Cerebellar nuclear complex (tissue), 1 donor: ENCODE data around the gene ANP32B.

ENCODE experiments used
- DNase-seq, 2 experiments: peaks; one replicate each; lab custom pipeline; 2025; lab: John Stamatoyannopoulos, UW

ANP32B gene

DNA sequence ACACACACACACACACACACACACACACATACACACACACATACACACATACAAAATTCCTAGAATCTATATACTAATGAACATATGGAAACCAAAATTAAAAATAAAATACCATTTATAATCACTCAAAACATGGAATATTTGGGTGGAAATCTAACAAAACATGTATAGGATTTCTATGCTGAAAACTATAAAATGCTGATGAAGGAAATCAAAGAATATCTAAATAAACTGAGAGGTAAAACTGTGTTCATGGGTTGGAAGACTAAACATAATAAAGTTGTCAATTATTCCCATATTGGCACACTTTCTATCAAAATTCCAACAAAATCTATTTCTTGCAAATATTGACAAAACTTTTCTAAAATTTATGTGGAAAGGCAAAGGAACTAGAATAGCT, 48.0 kb downstream of the ANP32B start:
- DNase-seq: no peak

DNA sequence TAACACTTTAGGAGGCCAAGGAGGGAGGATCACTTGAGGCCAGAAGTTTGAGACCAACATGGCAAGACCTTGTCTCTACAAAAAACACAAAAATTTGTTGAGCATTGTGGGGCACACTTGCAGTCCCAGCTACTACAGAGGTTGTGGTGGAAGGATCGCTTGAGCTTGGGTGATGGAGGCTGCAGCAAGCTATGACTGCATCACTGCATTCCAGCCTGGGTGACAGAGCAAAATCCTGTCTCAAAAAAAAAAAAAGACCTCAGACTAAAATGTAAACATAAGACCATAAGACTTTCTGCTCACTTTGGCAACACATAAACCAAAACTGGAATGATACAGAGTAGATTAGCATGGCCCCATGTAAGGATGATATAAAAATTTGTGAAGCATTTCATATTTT, 48.8 kb downstream of the ANP32B start:
- no peak for DNase-seq

DNA sequence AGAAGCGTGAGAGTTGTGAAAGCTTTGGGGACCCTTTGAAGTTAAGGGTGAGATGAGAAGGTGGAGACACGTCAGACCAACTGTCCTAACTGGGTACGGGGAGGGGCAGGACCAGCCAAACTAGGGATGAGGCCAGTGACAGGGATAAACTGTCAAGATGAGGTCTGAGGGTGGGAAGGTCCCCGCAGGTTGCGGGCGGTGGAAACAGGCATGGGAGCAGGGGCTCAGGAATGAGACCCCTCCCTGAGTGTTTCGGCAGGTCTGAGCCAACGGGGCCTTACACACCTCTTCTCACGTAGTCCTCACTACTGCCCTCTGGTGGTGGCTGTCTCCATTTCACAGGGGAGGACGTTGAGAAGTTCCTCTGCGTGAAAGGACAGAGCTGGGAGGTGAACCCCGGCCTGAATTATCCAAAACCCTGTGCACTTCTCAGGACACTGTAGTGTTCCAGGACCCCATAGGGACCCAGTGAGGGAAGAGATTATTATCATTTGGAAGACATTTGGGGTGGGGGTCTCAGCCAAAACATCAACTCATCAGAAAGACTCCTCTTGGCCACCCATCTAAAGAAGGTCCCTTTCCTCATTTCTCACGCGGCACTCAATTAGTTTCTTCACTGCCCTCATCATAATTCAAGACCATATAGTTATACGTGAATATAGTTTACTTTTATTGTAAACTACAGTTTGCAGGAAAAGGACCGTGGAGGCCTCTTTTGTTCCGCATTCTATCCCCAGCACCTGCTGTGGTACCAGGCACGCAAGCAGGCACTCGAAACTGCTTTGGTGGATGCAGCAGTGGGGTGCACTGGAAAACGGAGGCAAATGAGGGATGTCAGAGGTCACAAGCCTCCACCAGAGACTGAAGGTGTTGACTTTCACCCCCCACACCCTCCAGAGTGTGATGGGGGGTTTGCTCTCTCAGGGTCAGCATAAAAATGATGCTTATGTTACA, 51.7 kb downstream of the ANP32B start:
- peak in 1 of 2 experiments; percentile 38 for DNase-seq

DNA sequence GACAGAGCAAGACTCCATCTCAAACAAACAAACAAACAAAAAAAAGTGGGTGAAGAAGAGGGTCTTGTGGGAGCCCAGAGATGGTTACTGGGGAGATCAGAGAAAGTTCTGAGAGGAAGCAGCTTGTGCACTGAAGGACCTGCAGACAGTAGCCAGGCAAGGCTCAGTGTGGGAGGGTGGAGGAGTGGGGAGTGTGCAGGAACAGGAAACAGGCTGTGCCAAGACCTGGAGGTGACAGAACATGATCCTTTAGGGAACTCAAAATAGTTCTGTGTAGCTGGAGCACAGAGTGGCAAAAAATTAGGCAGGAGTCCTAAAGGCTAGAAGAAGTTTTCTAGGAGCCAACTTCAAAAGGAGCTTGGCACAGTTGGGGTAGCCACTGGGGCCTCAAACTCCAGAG, 54.2 kb downstream of the ANP32B start:
- no peak for DNase-seq

DNA sequence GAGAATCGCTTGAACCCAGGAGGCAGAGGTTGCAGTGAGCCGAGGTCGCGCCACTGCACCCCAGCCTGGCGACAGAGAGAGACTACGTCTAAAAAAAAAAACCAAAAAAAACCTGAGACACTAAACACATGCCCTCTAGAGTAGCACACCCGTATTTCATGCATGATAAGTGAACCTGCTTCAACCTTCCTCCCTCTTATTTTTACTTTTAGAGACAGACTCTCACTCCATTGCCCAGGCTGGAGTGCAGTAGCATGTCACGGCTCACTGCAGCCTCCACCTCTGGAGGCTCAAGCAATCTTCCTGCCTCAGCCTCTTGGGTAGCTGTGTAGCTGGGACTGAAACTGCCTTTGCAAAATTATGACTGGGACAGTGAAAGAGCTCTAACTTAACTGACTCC, 55.8 kb downstream of the ANP32B start:
- DNase-seq: no peak

DNA sequence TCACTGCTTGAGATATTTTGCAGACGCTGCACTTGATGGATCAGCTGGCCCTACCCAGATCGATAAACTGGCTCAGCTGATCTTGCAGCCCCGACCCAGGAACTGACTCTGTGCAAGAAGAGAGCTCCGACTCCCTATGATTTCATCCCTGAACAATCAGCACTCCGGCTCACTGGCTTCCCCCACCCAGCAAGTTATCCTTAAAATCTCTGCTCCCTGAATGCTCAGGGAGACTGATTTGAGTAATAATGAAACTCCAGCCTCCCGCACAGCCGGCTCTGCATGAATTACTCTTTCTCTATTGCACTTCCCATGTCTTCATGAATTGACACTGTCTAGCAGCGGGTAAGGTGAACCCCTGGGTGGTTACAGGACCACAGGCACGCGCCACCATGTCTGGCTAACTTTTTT, 56.5 kb downstream of the ANP32B start:
- DNase-seq: no peak

DNA sequence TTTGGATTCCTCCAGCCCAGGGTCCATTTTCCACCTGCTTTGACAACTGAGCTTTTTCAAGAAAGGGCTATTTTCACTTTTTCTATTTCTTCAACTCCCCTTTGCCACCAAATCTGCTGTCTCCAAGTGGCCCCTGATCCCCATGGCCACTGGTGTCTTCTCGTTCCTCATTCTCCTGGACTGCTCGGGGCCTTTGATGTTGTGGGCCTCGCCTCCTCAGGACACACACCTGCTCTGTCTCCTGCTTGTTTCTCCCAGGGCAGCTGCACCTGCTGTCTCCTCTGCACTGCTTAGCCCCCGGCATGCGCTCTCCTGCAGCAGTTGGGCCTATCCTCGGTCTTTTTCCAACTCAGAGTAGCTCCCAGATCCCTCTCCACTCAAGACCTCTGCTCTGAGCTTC, 57.1 kb downstream of the ANP32B start:
- DNase-seq: no peak

GRCh38 chr9:98043915-98044314, 60.8 kb downstream of the ANP32B start:
- no peak for DNase-seq

- DNase-seq: no peak
These were observed 62.4 kb downstream of the ANP32B start for GRCh38 chr9:98045234-98046179.

GRCh38 chr9:98046180-98046543, 63.0 kb downstream of the ANP32B start:
- DNase-seq: no peak

DNA sequence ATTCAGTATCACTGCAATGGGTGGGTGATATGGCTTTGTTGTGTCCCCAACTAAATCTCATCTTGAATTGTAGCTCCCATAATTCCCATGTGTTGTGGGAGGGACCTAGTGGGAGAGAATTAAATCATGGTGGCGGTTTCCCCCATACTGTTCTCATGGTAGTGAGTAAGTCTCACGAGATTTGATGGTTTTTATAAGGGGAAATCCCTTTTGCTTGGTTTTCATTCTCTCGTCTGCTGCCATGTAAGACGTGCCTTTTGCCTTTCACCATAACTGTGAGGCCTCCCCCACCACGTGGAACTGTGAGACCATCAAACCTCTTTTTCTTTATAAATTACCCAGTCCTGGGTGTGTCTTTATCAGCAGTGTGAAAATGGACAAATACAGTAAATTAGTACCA, 63.9 kb downstream of the ANP32B start:
- DNase-seq: no peak

GRCh38 chr9:98049288-98050072, 66.3 kb downstream of the ANP32B start:
- no peak for DNase-seq

DNA sequence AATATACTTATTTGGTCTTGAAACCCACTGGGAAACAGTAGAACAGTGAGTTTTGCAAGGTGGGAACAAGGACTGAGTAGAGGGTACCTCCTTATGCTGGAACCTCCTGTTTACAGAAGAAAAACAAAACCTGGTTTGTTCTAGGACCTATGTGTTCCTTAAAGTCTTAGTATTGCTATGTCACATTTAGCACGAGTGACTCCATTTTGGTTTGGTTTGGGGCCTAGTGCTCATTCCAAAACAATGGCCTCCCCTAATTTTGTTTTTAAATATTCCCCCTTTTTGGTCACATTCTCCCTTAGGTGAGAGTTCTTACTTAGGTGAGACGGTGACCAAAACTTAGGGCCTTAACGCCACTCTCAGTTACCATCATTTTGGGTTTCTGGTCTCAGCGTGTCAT, 67.2 kb downstream of the ANP32B start:
- DNase-seq: no peak

- DNase-seq: no peak
These were observed 71.3 kb downstream of the ANP32B start for GRCh38 chr9:98054376-98054951.

- peak; percentile 18 to 68 for DNase-seq
These were observed 73.4 kb downstream of the ANP32B start, which contains the start of gene NANS for GRCh38 chr9:98056269-98057137. TSS of gene NANS (plus strand) at chr9:98056732. CDS start at chr9:98056809, 77 bp downstream.

DNA sequence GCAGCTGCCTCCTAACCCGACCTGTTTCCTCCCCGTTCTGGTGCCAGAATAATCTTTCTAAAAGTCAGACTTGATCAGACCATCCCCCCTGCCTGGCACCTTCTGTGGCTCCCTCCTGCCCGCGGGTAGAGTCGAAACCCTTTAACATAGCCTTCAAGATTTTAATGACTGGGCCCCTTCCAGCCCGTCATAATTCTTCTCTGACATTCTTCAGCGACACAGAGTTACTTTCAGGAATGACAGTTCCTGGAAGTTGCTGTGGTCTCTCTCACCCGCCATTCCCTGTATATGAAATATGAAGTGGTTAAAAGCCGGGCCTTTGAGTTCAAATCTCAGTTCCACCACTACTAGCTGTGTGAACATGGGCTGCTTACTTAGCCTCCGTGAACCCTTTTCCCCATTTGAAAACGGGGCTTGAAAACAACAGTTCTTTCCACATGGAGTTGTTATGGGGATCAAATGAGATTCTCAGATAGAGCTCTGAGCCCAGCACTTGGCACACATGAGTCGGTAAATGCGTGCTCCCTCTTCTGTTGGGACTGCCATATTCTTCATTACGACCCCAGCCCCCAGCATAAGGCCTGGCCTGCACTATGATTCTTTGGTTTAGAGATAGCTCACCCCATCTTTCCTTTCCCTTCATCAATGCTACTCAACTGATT, 74.1 kb downstream of the ANP32B start:
- no peak for DNase-seq

GRCh38 chr9:98062161-98062560, 79.0 kb downstream of the ANP32B start:
- no peak for DNase-seq

DNA sequence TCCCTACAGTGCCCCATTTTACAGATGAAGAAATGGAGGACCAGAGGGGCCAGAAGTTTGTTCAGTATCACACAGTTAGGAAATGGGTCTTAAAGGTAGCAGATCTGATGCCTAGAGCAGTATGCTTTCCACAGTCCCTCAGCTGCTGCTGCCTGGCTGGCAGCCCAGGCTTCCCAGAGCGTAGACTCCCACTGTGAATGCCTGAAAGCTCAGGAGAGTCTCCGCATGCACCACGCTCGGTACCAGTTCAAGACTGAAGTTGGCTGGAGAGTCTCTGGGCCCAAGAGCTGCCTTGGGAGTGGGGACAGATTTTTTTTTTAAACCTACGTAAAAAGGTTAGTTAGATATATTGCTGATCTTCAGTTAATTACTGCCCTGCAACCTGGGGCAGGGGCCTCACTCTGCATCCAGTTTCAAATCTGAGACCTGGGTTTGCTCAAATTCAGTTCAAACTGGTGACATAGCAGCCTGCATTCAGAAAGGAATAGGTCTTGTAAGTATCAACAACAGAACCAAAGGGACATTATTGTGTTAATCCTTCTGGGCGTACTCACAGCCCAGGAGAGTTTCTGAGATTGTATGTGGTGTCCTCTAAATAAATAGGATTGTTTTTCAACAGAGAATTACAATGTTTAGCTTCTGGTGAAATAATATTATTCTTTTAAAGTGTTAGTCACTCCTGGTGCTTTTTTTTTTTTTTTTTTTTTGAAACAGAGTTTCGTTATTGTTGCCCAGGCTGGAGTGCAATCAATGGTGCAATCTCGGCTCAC, 81.7 kb downstream of the ANP32B start:
- no peak for DNase-seq
